Sigmoid colon (tissue), 4 donors: Measurements from ENCODE around the gene KRT24.

Source experiments
- EP300 ChIP-seq, 4 donors: sonication (generic); formaldehyde crosslinking; IDR thresholded peaks; one replicate each; pipeline ENCODE4 v1.6.1; 2017; ENCODE audit warnings: antibody characterized with exemption in 4 of 4
- TF ChIP-seq, protein P1 (sequence below), 4 experiments: fragments of 450-650 bp in 3 of 4; fragments of 200-600 bp in 1 of 4; IDR thresholded peaks; one replicate each; pipeline ENCODE4 v1.5.1; 2016 to 2019; ENCODE audit warnings: antibody characterized with exemption in 4 of 4, mild to moderate bottlenecking in 3 of 4, moderate library complexity in 2 of 4

DNA sequence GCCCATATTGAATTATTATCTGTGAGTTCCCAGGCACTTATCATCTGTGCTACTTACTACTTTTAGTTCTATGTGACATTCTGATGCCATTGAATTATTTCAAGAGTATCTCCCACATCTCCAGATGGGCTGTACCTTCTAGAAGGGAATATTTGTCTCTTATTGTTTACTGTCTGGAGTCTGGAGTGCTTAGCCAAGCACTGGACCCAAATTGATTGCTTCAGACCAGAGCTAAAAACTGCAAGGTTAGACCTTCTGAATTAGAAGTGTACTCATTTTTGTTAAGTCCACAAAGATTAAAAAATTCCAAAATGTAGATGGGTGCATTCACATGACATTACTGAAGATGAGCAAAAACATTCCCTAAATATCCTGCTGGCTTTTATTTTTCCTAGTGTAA lies 22.6 kb downstream of the KRT24 start:
- TF ChIP-seq, protein P1, sequence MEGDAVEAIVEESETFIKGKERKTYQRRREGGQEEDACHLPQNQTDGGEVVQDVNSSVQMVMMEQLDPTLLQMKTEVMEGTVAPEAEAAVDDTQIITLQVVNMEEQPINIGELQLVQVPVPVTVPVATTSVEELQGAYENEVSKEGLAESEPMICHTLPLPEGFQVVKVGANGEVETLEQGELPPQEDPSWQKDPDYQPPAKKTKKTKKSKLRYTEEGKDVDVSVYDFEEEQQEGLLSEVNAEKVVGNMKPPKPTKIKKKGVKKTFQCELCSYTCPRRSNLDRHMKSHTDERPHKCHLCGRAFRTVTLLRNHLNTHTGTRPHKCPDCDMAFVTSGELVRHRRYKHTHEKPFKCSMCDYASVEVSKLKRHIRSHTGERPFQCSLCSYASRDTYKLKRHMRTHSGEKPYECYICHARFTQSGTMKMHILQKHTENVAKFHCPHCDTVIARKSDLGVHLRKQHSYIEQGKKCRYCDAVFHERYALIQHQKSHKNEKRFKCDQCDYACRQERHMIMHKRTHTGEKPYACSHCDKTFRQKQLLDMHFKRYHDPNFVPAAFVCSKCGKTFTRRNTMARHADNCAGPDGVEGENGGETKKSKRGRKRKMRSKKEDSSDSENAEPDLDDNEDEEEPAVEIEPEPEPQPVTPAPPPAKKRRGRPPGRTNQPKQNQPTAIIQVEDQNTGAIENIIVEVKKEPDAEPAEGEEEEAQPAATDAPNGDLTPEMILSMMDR (IDR thresholded peaks at IDR 0.05), result no peak
- TF ChIP-seq EP300 (IDR thresholded peaks at IDR 0.05), result no peak
